OCI-M2 (cell line): Measurements from ENCODE around the gene CXCR5.

Experiments used
- DNase-seq: peaks from one replicate; lab custom pipeline; 2025; ENCODE audit not compliant: unreplicated experiment; lab: John Stamatoyannopoulos, UW

Gene CXCR5

DNA sequence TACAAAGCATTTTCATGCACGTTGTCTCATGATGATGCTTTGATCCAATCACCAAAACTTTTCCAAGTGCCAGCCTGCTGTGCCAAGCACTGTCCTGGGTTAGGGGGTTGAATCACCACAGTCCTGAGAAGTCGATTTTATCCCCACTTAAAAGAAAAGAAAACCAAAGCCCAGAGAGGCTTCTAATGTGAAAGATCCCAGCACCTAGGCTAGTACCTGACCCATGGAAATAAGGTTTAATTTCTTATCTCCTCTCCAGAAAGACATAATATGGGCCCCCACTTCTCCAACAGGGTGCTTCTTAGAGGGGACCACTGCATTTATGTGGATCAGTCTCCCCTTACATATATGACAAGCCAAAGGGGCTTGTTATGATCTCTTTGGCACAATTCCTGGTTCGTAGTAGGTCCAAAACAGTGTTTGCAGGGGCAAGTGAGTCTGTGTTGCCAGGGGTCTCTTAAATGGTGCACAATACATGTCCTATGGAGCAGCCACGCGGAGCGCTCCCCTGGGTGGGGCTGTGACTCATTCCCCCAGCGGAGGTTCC is 43.9 kb downstream of the CXCR5 start:
- DNase-seq = no peak

DNA sequence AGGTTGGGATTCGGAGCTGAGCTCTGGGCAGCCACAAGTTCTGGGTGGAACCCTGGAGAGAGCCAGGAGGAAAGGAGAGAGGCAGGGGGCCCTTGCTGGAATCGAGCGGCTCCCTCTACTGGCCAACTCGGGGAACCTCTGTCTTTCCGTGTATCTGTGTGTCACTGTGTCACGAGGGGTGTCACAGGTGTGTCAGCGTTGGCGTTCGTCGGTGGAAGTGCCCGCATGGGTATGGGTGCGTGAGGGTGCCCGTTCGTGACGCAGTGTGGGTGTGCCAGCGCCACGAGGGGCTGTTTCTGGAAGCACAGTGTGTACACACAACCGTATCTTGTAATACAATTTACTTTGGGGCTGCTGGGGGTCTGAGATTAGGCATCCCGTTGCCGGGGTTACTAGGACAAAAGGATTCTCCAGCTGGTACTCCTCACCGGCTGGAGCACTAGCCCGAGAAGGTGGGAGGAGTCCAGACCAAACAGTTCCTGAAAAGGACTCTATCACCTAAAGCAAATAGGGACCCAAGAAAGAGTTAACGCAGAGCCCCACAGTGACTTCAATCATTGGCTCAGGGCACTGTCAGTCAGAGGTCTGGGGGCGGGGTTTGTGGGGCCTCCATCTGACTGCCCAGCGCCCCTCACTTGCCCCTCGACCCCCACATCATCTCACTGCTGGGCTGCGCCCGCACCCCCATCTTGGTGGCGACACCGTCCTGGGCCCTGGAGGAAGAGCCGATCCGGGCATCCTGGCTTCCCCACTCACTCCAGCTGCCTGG is 44.6 kb downstream of the CXCR5 start:
- peak; percentile 71 for DNase-seq

DNA sequence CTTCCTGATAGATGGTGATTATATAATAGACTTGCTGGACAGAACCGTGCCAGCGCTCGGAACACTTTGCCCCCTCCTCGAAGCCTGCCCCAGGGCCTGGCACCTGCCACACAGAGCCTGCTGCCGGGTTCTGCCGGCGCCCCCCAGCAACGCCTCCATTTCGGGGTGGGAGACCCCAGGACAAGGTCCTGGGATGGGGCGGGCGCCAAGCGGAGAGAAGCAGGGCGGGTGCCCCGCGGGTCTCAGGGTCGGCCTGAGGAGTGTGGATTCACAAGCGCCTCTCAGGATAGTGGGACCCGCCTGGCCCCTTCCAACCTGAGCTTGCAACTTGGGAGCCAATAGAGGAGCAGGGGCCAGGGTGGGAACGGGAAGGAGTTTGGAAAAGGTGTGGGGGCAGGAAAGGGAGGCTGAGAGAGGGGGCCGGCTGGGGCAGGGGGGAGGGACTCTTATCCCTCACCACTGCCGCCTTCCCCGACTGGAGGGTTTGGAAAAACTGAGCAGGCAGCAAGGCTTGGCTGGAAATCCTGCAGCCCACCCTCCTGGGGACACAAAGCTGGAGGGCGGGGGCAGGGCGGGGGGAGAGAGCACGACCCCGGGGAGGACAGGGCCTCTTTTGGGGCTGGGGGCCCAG is 45.3 kb downstream of the CXCR5 start:
- no peak for DNase-seq

DNA sequence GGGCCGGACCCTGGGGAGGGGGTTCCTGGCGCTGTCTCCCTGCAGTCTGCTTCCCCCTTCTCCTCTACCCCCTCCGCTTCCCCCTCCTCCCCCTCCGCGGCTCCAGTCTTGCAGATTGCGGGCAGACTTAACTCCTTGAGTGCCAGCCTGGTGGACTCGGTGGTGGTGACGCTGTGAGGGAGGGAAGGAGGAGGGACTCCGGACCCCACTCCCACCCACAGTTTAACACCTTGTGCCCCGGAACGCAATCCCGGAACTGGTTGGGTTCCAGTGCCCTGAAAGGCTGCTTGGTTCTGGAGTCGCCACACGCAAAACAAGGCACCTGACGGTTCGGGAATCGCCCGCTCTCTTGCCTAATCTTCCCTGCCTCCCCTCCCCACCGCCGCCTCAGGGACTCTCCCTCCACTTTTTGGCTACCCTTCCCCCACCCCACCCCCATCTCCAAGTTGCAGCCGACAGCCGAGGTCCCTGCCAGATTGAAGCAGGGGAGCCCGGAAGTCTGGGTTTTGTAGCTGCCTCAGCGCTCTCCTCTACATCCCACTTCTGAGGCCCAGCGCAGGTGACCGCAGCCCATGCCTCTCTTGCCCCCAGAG is 45.9 kb downstream of the CXCR5 start:
- DNase-seq = no peak

DNA sequence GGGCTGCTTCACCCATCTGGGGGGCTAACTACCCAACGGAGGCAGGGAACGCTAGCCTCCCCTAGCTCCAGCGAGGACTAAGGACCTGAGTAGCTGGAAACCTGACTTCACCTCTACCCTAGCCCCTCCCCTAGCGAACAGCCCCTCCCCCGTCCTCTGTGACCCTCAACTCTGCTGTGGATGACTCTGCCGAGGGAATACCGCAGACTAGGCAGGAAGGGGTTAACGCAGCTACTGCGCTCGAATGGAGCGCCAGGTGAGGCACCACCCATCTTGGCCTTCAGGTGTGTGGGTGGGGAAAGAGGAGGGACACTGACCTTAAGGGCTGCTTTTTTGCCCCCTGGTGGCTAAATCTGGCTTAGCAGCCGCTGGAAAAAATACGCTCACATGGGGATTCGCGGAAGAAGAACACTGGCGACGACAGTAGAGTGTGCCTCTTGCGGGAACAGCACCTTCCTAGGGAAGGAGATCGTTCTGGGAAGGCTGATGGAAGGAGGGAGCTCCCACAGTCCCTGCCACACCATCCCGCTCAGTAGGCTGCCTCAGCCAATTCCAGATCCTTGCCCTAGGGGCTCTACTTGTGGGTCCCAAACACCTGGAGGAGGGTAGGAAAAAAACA is 46.5 kb downstream of the CXCR5 start:
- DNase-seq = no peak

DNA sequence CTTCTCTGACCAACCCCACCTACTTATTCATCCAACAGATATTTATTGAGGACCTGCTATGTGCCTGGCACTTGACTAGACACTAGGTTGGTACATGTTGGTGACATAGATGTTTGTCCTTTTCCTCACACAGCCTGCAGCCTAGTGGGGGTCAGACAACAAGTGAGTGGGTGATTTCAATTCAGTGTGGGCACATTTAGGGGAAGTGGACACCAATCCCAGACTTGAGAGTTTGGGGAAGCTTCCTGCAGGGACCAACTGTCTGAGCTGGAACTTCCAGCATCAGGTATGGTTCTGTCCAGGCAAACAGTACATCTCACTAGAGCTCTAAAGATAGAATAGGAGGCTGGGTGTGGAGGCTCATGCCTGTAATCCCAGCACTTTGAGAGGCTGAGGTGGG is 47.9 kb downstream of the CXCR5 start:
- no peak for DNase-seq

DNA sequence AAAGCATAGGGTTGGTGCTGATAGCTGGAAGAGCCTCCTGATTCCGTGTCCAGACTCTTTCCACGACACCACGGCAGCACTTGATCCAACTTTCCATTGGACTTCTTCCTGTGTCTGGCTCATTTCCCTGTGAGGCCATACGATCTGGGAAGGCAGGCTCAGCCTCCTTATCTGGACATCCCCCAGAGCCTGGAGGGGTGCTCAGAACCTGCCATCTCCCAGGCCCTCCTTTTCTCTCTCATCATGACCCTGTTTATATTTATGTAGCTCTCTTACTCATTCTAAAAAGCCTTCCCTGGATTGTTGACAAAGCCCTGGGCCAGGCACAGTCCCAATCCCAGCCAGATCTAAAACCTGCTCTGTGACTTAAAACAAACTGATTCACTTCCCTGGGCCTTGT is 49.8 kb downstream of the CXCR5 start:
- DNase-seq = no peak

DNA sequence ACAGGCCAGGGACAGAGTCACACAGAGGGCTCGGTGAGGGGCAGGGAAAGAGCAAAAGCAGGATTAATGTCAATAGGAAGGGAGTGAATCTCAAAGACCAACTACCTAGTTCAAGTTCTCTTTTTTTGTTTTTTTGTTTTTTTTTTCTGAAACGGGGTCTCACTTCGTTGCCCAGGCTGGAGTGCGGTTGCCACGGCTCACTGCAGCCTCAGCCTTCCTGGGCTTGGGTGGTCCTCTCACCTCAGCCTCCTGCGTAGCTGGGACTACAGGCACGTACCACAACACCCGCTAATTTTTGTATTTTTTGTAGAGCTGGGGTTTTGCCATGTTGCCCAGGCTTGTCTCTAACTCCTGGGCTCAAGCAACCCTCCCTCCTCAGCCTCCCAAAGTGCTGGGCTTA is 51.7 kb downstream of the CXCR5 start:
- no peak for DNase-seq

DNA sequence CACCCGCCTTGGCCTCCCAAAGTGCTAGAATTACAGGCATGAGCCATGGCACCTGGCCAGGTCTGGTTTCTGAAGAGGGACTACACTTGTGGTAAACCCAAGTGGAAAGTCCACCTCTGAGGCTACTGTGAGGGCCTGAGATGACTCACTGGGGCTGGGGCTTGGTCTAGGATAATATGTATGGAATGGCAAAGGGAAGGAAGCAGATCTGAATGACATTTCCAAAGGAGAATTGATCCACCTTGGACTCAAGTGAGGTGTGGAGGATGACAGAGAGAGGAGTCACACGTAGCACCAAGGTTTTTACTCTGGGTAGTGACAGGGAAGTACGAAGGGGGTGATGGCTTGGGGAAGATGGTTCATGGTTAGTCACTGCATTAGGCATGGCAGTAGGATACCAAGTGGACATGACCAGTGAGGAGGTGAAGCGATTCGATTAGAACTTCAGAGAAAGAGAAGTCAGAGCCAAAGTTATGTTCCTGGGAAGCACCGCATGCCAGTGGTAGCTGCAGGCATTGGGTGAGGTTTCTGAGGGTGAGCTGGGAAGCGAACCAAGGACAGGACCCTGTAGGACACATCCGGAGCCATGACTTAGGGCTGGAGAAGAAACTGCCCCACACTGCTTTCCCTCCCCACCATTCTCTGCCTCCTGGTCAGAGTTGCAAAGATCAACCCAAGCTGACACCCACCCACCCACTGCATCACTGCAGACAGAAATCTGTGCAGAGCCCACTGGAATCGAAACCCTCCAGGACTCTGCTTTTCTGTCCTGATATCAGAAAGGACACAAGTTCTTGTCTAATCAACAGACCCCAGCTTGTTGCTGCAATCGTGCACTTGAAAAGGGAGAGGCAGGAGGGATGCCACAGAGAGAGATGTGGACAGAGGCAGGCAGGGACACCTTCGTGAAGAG is 55.1 kb downstream of the CXCR5 start:
- no peak for DNase-seq

DNA sequence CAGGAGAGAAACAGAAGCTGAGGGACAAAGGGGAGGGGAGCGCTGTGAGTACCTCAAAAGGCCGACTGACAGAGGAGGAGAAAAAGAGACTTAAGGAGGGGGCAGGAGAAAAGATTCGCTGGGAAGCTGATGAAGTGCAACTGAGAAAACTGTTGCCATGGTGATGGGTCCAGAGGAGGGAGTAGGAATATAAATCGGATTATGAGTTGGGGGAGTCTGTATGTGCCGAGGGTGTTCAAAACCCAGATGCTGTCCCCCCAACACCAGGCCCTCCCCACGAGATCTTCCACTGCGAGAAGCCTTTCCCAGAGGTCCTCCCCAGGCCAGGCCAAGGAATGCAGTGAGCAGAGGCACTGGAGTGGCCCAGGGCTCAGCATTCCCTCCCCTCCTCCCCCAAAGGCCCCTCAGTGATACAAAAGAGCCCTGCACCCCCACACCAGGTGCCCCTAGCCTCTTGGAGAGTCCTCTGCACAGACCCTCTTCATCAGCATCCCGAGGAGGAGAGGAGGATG is 55.8 kb downstream of the CXCR5 start:
- no peak for DNase-seq

DNA sequence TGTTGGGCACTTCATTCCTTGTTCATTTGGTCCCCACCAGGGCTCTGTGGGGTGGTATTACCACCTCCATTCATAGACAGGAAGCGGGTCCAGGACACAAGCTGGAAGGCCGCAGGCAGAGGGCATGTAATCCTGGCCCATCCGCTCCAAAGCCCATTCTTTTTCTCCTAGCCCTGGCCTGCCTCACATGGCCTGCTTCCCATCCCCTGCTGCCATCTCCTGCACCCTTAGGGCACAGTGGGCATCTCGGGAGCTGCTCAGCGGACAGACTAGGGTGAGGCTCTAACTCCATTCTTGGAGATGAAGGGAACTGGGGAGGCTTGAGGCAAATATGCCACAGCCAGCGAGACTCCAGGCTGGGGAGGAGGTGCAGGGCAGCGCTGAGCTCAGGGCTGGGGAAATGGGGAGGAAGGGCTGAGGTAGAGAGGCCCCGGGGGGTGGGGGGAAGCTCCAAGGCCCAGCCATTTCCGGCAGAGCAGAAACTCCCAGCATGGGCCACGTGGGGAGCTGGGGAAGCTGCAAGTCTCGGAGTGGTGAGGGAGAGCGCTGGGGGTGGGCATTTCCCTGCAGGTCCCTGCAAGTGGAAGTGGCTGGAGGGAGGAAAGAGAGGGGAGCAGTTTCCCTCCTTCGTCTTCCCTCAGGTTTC is 56.4 kb downstream of the CXCR5 start:
- DNase-seq = no peak

DNA sequence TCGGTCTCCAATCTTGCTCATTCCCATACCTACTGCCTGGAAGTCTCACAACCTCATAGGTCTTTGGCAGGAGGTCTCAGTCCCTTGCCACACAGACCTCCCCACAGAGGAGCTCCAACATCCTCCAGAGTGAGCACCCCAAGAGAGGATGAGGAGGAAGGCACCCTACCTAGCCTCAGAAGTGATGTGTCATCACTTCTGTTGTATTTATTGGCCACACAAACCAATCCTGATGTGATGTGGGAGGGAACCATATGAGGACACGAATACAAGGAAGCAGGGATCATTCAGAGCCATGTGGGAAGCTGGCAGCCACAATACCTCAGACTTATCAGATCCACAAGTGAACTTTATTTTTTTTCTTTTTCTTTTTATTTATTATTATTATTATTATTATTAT is 63.4 kb downstream of the CXCR5 start:
- DNase-seq = no peak
